GM12878 (cell line): ENCODE results near the gene CSF2. TPM values are rescaled to one million over a fixed set of nuclear protein-coding genes. Genes with fewer than 3 reads are reported as not detected.

ENCODE experiments used
- BCL11A ChIP-seq: IDR thresholded peaks from 2 replicates; pipeline ENCODE4 v1.6.1; 2011; ENCODE audit warnings: low read depth, low read length
- EGR1 ChIP-seq, 2 experiments: IDR thresholded peaks; 1 replicate in 1 of 2; 2 replicates in 1 of 2; pipeline ENCODE4 v1.6.1; 2011 to 2012; ENCODE audit warnings: low read depth in 2 of 2, low read length in 2 of 2, borderline replicate concordance in 1 of 2, mild to moderate bottlenecking in 1 of 2, moderate library complexity in 1 of 2
- ELK1 ChIP-seq: IDR thresholded peaks from 2 replicates; pipeline ENCODE4 v1.6.1; 2012; ENCODE audit warnings: low read depth, low read length, improper control_type of control experiment
- FOXK2 ChIP-seq: fragments of 450-650 bp; IDR thresholded peaks from 2 replicates; pipeline ENCODE4 v1.6.1; 2017; ENCODE audit warnings: mild to moderate bottlenecking, moderate library complexity
- FOXM1 ChIP-seq: IDR thresholded peaks from 2 replicates; pipeline ENCODE4 v1.6.1; 2012; ENCODE audit warnings: low read depth, mild to moderate bottlenecking, inconsistent platforms, low read length, moderate library complexity
- IRF5 ChIP-seq: fragments of 450-650 bp; IDR thresholded peaks from 2 replicates; pipeline ENCODE4 v1.6.1; 2017; ENCODE audit warnings: borderline replicate concordance
- LARP7 ChIP-seq: fragments of 450-650 bp; IDR thresholded peaks from 2 replicates; pipeline ENCODE4 v1.6.1; 2017; ENCODE audit warnings: mild to moderate bottlenecking
- MAX ChIP-seq: IDR thresholded peaks from 2 replicates; pipeline ENCODE4 v1.6.1; 2012; ENCODE audit warnings: low read depth, low read length, improper control_type of control experiment
- MEF2A ChIP-seq: IDR thresholded peaks from 2 replicates; pipeline ENCODE4 v1.6.1; 2011; ENCODE audit warnings: low read depth, mild to moderate bottlenecking, low read length, moderate library complexity; ENCODE audit not compliant: insufficient read depth
- MLLT1 ChIP-seq: fragments of 450-650 bp; IDR thresholded peaks from 2 replicates; pipeline ENCODE4 v1.6.1; 2016; ENCODE audit warnings: mild to moderate bottlenecking
- MTA2 ChIP-seq: fragments of 450-650 bp; IDR thresholded peaks from 2 replicates; pipeline ENCODE4 v1.6.1; 2016; ENCODE audit warnings: low read depth, mild to moderate bottlenecking, moderate library complexity
- MTA3 ChIP-seq: IDR thresholded peaks from 2 replicates; pipeline ENCODE4 v1.6.1; 2012; ENCODE audit warnings: low read length, inconsistent platforms, borderline replicate concordance
- NBN ChIP-seq: fragments of 450-650 bp; IDR thresholded peaks from 2 replicates; pipeline ENCODE4 v1.6.1; 2016
- NFYA ChIP-seq: IDR thresholded peaks from 2 replicates; pipeline ENCODE4 v1.6.1; 2011; ENCODE audit warnings: low read depth, mild to moderate bottlenecking, low read length, improper control_type of control experiment, borderline replicate concordance
- NRF1 ChIP-seq: conservative IDR thresholded peaks from 2 replicates; pipeline ENCODE4 v1.6.1; 2011; ENCODE audit warnings: mild to moderate bottlenecking, low read depth, low read length, improper control_type of control experiment
- REST ChIP-seq: IDR thresholded peaks from 2 replicates; pipeline ENCODE4 v1.6.1; 2012; ENCODE audit warnings: mild to moderate bottlenecking, low read depth, low read length
- TARDBP ChIP-seq: IDR thresholded peaks from 2 replicates; pipeline ENCODE4 v1.6.1; 2016; ENCODE audit warnings: borderline replicate concordance
- YBX1 ChIP-seq: fragments of 450-650 bp; IDR thresholded peaks from 2 replicates; pipeline ENCODE4 v1.6.1; 2016; ENCODE audit warnings: antibody characterized with exemption
- YY1 ChIP-seq: IDR thresholded peaks from 2 replicates; pipeline ENCODE4 v1.6.1; 2011; ENCODE audit warnings: low read depth, mild to moderate bottlenecking, low read length
- ZZZ3 ChIP-seq: IDR thresholded peaks from 2 replicates; pipeline ENCODE4 v1.6.1; 2011; ENCODE audit warnings: low read depth; ENCODE audit not compliant: control insufficient read depth, insufficient read length
- polyA plus RNA-seq, 11 experiments: library from polyadenylated mRNA; depleted of rRNA in 4 of 11; unstranded in 6 of 11; stranded (reverse) in 5 of 11; fragments of >200 nt; fragmentation: Nextera tagmentation in 4 of 11; fragmentation: Illumina TruSeq in 1 of 11; extraction: Ambion mirVana in 4 of 11; extraction: Trizol in 1 of 11; gene quantifications; 1 replicate in 1 of 11; 2 replicates in 10 of 11; pipeline versions ENCODE4 v1.2.1 to v1.2.3, GENCODE V29; 2011 to 2016; ENCODE audit warnings: inconsistent platforms in 2 of 11, missing spikeins in 2 of 11, low read depth in 1 of 11
- total RNA-seq, 4 experiments: library from RNA; depleted of rRNA in 3 of 4; stranded (reverse); fragments of >200 nt in 3 of 4; fragmentation: Illumina TruSeq in 1 of 4; extraction: Trizol in 1 of 4; gene quantifications; 2 replicates each; pipeline versions ENCODE4 v1.2.1 to v1.2.3, GENCODE V29; 2013 to 2021

CSF2 gene
- total and polyA plus RNA-seq, 10 of the 15 experiments (the other 5 are each of a cell fraction or from before 2014, with no cell fraction given): 0.15 to 2.0 (median 0.69) TPM; not detected in 2

- TF ChIP-seq EGR1 (IDR thresholded peaks at IDR 0.05; ENCODE audit: borderline replicate concordance in 1 of 2, low read depth in 2 of 2, low read length in 2 of 2): no peak
- TF ChIP-seq ZZZ3: no peak
- no peak for TF ChIP-seq LARP7
- TF ChIP-seq IRF5: no peak
- no peak for TF ChIP-seq REST
- no peak for TF ChIP-seq TARDBP
- no peak for TF ChIP-seq MLLT1
- TF ChIP-seq MTA2: peak; percentile 71
- TF ChIP-seq FOXM1: no peak
- TF ChIP-seq MEF2A: 0 out of 2 replicates have a peak, but pooled peaks have one; percentile 39
- TF ChIP-seq BCL11A: peak; percentile 44; the same call in 1 of the 2 replicates
- no peak for TF ChIP-seq FOXK2
- TF ChIP-seq YY1: no peak
- no peak for TF ChIP-seq NRF1
- TF ChIP-seq MAX: no peak
- TF ChIP-seq ELK1: no peak
- TF ChIP-seq YBX1: no peak
- no peak for TF ChIP-seq NFYA
- TF ChIP-seq NBN: no peak
- TF ChIP-seq MTA3: peak; percentile 50; the same call in 1 of the 2 replicates
Measured at GRCh38 chr5:132114150-132115121, 40.8 kb downstream of the CSF2 start (continued).
